ENCODE measurements around the gene FAM117A.

- TF ChIP-seq CTCF (IDR thresholded peaks at IDR 0.05) (no peak), POLR2A (IDR thresholded peaks at IDR 0.05) (no peak), POLR2AphosphoS5 (IDR thresholded peaks at IDR 0.05) (no peak)
Measured at GRCh38 chr17:49752508-49752907, 11.4 kb downstream of the FAM117A start.
